Uterus (tissue), 2 donors: ENCODE measurements around the gene WASHC3.

ENCODE experiments used
- POLR2A ChIP-seq, 2 donors: fragments of 450-650 bp; IDR thresholded peaks; one replicate each; pipeline ENCODE4 v1.6.1; 2016; ENCODE audit warnings: antibody characterized with exemption in 2 of 2, mild to moderate bottlenecking in 1 of 2, moderate library complexity in 1 of 2
- TF ChIP-seq, protein P1 (sequence below), 4 experiments: fragments of 200-600 bp in 2 of 4; fragments of 450-650 bp in 2 of 4; sonication (generic) in 2 of 4; IDR thresholded peaks; one replicate each; pipeline ENCODE4 v1.5.1; 2016 to 2019; ENCODE audit warnings: antibody characterized with exemption in 4 of 4, mild to moderate bottlenecking in 2 of 4, moderate library complexity in 1 of 4

DNA sequence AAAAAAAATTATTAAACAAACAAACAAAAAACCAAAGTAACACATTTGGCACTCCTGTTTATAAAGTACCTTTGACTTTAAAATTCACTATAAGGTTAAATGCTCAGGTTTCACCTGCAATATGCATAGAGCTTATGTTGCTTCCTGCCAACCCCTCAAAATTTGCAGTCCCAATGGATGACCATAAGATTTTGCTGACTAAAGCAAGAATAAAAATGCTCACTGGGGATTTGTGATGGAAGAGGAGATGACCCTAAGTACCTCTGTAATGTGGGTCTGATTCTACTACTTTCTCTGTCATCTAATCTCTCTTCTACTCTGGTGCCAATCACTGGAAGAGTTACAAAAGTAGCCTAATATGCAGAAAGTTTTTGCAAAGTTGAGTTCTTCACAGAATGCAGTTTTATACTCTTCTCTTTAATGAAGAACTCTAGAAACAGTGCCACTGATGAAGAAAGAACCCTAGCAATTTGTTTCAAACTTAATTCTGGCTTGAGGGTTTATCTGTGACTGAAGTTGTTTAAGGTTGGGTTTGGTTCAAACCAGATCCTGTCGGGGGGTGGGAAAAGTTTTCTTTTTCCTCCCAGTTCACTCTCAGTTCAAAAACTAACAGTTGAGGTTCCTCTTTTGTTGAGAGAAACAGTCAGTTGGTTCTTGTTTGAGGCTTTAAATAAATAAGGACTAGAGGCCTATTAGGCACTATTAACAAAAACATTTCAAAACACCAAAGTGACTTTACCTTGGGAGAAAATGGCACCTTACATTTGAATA is 10.9 kb downstream of the WASHC3 start:
- TF ChIP-seq, protein P1, sequence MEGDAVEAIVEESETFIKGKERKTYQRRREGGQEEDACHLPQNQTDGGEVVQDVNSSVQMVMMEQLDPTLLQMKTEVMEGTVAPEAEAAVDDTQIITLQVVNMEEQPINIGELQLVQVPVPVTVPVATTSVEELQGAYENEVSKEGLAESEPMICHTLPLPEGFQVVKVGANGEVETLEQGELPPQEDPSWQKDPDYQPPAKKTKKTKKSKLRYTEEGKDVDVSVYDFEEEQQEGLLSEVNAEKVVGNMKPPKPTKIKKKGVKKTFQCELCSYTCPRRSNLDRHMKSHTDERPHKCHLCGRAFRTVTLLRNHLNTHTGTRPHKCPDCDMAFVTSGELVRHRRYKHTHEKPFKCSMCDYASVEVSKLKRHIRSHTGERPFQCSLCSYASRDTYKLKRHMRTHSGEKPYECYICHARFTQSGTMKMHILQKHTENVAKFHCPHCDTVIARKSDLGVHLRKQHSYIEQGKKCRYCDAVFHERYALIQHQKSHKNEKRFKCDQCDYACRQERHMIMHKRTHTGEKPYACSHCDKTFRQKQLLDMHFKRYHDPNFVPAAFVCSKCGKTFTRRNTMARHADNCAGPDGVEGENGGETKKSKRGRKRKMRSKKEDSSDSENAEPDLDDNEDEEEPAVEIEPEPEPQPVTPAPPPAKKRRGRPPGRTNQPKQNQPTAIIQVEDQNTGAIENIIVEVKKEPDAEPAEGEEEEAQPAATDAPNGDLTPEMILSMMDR (IDR thresholded peaks at IDR 0.05) = no peak
- TF ChIP-seq POLR2A (IDR thresholded peaks at IDR 0.05) = no peak
